Glutamatergic neuron (in vitro differentiated cells): Measurements from ENCODE around the gene EPYC. TPM values are rescaled to one million over a fixed set of nuclear protein-coding genes. Genes with fewer than 3 reads are reported as not detected.

Experiments used
- DNase-seq: peaks from one replicate; pipeline ENCODE4 v3.0.0; 2022
- H3K27ac Mint-ChIP-seq: one replicate; pipeline ENCODE4 v1.8.0; 2020; ENCODE audit warnings: mild to moderate bottlenecking, mixed read lengths, inconsistent platforms; ENCODE audit not compliant: unreplicated experiment
- H3K27me3 Mint-ChIP-seq: one replicate; pipeline ENCODE4 v1.8.0; 2020; ENCODE audit warnings: mild to moderate bottlenecking, moderate library complexity, mixed read lengths, inconsistent platforms; ENCODE audit not compliant: unreplicated experiment
- H3K36me3 Mint-ChIP-seq: one replicate; pipeline ENCODE4 v1.8.0; 2020; ENCODE audit warnings: mild to moderate bottlenecking, mixed read lengths, inconsistent platforms; ENCODE audit not compliant: unreplicated experiment
- H3K4me1 Mint-ChIP-seq: one replicate; pipeline ENCODE4 v1.8.0; 2020; ENCODE audit warnings: mild to moderate bottlenecking, low read depth, mixed read lengths, inconsistent platforms; ENCODE audit not compliant: unreplicated experiment
- H3K4me3 Mint-ChIP-seq: one replicate; pipeline ENCODE4 v1.8.0; 2020; ENCODE audit warnings: mild to moderate bottlenecking, mixed read lengths, inconsistent platforms; ENCODE audit not compliant: unreplicated experiment
- H3K9me3 Mint-ChIP-seq: one replicate; pipeline ENCODE4 v1.8.0; 2020; ENCODE audit warnings: mild to moderate bottlenecking, moderate library complexity, mixed read lengths, inconsistent platforms; ENCODE audit not compliant: unreplicated experiment
- total RNA-seq: library from RNA; stranded (reverse); fragmentation: NEBNext Ultra II Directional; extraction: Animal tissue kit (Norgen Biotek cat#: 25700); gene quantifications from one replicate; pipeline ENCODE4 v1.2.1, GENCODE V29; 2021; ENCODE audit not compliant: unreplicated experiment
- TF ChIP-seq, protein P1 (sequence below): fragments of 200-600 bp; sonication (generic); IDR thresholded peaks from one replicate; pipeline ENCODE4 v1.5.0; 2021; ENCODE audit not compliant: partially characterized antibody, unreplicated experiment

EPYC gene
- total RNA-seq, 1 donor from 2014 or later, result not detected

DNA sequence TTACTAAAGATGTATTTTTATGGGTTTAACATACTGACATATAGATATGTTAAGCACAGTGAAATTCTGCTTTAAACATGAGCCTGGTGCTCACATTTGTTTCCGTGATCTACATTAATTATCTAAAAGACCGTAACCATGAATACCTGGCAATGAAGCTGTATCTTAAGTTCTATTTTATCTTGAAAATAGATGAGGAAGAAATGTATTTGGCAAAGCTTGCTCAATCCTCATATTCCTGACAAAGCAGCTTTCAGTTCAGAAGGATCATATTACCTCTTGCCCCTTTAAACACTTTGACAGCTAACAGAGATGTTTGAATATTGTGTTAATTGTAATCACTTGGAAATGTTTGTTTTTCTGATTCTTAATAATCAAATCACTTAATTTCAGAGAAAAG, 9.8 kb downstream of the EPYC start:
- Mint-ChIP-seq H3K27ac (no peak overlapping the region), H3K9me3 (peaks cover 2% of the 10 kb centered on the region), H3K36me3 (no peaks in the 10 kb centered on the region), H3K27me3 (no peaks in the 10 kb centered on the region), H3K4me1 (no peaks in the 10 kb centered on the region), H3K4me3 (no peak overlapping the region)
- TF ChIP-seq, protein P1, sequence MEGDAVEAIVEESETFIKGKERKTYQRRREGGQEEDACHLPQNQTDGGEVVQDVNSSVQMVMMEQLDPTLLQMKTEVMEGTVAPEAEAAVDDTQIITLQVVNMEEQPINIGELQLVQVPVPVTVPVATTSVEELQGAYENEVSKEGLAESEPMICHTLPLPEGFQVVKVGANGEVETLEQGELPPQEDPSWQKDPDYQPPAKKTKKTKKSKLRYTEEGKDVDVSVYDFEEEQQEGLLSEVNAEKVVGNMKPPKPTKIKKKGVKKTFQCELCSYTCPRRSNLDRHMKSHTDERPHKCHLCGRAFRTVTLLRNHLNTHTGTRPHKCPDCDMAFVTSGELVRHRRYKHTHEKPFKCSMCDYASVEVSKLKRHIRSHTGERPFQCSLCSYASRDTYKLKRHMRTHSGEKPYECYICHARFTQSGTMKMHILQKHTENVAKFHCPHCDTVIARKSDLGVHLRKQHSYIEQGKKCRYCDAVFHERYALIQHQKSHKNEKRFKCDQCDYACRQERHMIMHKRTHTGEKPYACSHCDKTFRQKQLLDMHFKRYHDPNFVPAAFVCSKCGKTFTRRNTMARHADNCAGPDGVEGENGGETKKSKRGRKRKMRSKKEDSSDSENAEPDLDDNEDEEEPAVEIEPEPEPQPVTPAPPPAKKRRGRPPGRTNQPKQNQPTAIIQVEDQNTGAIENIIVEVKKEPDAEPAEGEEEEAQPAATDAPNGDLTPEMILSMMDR, result no peak
- no peak for DNase-seq

GRCh38 chr12:90991952-90992465, 12.8 kb downstream of the EPYC start:
- TF ChIP-seq, protein P1, result no peak
- H3K4me3 Mint-ChIP-seq, result no peak overlapping the region
- no peaks in the 10 kb centered on the region for H3K27me3 Mint-ChIP-seq
- DNase-seq, result no peak
- no peaks in the 10 kb centered on the region for H3K4me1 Mint-ChIP-seq
- H3K27ac Mint-ChIP-seq, result no peak overlapping the region
- H3K36me3 Mint-ChIP-seq, result no peaks in the 10 kb centered on the region
- peaks cover 2% of the 10 kb centered on the region for H3K9me3 Mint-ChIP-seq

DNA sequence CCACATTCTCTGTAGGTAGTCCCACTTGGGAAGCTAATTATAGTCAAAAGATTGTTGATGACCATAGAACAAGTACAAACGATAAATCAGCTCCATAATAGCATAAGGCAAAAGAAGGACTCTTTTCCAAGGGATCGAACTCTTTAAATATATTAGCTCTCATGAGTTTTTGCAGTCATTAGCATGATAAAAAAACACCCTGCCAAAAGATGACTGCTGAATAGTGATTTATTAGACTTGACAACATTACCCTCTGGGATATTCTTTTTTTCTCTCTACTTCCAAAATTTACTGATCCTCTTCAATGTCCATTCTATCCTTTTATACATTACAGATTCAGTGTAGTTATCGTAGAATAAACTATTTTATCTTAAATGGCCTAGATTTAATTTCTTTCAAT, 14.2 kb downstream of the EPYC start:
- Mint-ChIP-seq H3K4me1 (no peaks in the 10 kb centered on the region), H3K9me3 (peaks cover 2% of the 10 kb centered on the region), H3K27me3 (no peaks in the 10 kb centered on the region), H3K27ac (no peak overlapping the region), H3K4me3 (no peak overlapping the region), H3K36me3 (no peaks in the 10 kb centered on the region)
- no peak for DNase-seq
- TF ChIP-seq, protein P1, result no peak

GRCh38 chr12:90989686-90990111, 15.1 kb downstream of the EPYC start:
- DNase-seq, result no peak
- peaks cover 2% of the 10 kb centered on the region for H3K9me3 Mint-ChIP-seq
- H3K27ac Mint-ChIP-seq, result no peak overlapping the region
- no peaks in the 10 kb centered on the region for H3K4me1 Mint-ChIP-seq
- TF ChIP-seq, protein P1, result no peak
- no peaks in the 10 kb centered on the region for H3K27me3 Mint-ChIP-seq
- no peak overlapping the region for H3K4me3 Mint-ChIP-seq
- H3K36me3 Mint-ChIP-seq, result no peaks in the 10 kb centered on the region

- Mint-ChIP-seq H3K9me3 (peaks cover 3% of the 10 kb centered on the region), H3K4me1 (no peaks in the 10 kb centered on the region), H3K4me3 (no peak overlapping the region), H3K27me3 (no peaks in the 10 kb centered on the region), H3K27ac (no peak overlapping the region), H3K36me3 (no peaks in the 10 kb centered on the region)
- no peak for DNase-seq
- TF ChIP-seq, protein P1, result peak; percentile 53
Observed at GRCh38 chr12:90987520-90987919, 17.3 kb downstream of the EPYC start.
